OCI-LY7 (cell line): ENCODE data around the gene SELPLG. TPM values are rescaled to one million over a fixed set of nuclear protein-coding genes. Genes with fewer than 3 reads are reported as not detected.

Source experiments
- BruUV-seq: library from RNA; stranded (reverse); fragments of 400-500 nt; replicated peaks from 2 replicates; lab custom pipeline; 2021; lab: Mats Ljungman, UMichigan
- CTCF ChIA-PET: fragments of 300-600 bp; sonication (Branson Sonifier 250); formaldehyde crosslinking; loops from one replicate; lab custom pipeline; 2022; ENCODE audit warnings: antibody characterized with exemption; ENCODE audit not compliant: unreplicated experiment; lab: Charles Lee
- POLR2A ChIA-PET: fragments of 300-600 bp; sonication (Branson Sonifier 250); formaldehyde crosslinking; loops from one replicate; lab custom pipeline; 2022; ENCODE audit warnings: antibody characterized with exemption; lab: Charles Lee
- DNase-seq: peaks from one replicate; pipeline ENCODE4 v3.0.0-alpha.2; 2015; ENCODE audit warnings: low spot score
- H2AFZ ChIP-seq: fragments of 200-600 bp; sonication (generic), shearing (Covaris generic); 2 replicates; pipeline ENCODE4 v1.6.1; 2014; ENCODE audit warnings: mild to moderate bottlenecking, antibody characterized with exemption, low read length, moderate library complexity
- H3K27ac ChIP-seq: fragments of 200-600 bp; sonication (generic); 2 replicates; pipeline ENCODE4 v1.5.1; 2014; ENCODE audit warnings: mixed run types, low read depth, mild to moderate bottlenecking, moderate library complexity, low read length, inconsistent platforms; ENCODE audit not compliant: poor library complexity, severe bottlenecking
- H3K36me3 ChIP-seq: fragments of 200-600 bp; sonication (generic); 2 replicates; pipeline ENCODE4 v1.6.1; 2014; ENCODE audit warnings: mild to moderate bottlenecking, antibody characterized with exemption, low read length, moderate library complexity, mixed read lengths; ENCODE audit not compliant: insufficient read depth
- H3K4me1 ChIP-seq: fragments of 200-600 bp; sonication (generic); 2 replicates; pipeline ENCODE4 v1.5.1; 2014; ENCODE audit warnings: mild to moderate bottlenecking, low read length; ENCODE audit not compliant: insufficient read depth, poor library complexity, severe bottlenecking
- H3K4me2 ChIP-seq: fragments of 200-600 bp; sonication (generic); 2 replicates; pipeline ENCODE4 v1.6.1; 2014; ENCODE audit warnings: mild to moderate bottlenecking, low read length
- H3K4me3 ChIP-seq: fragments of 200-600 bp; sonication (generic); 2 replicates; pipeline ENCODE4 v1.5.1; 2014; ENCODE audit warnings: mild to moderate bottlenecking, low read depth, low read length; ENCODE audit not compliant: poor library complexity, severe bottlenecking
- H3K79me2 ChIP-seq: fragments of 200-600 bp; sonication (generic); 2 replicates; pipeline ENCODE4 v1.6.1; 2016; ENCODE audit warnings: low read depth, mild to moderate bottlenecking, low read length, moderate library complexity, mixed read lengths; ENCODE audit not compliant: insufficient read depth
- H3K9me2 ChIP-seq: fragments of 200-600 bp; sonication (generic); 2 replicates; pipeline ENCODE4 v1.6.1; 2016; ENCODE audit warnings: mild to moderate bottlenecking, low read length, mixed read lengths; ENCODE audit not compliant: insufficient read depth
- H3K9me3 ChIP-seq: fragments of 200-600 bp; sonication (generic); 2 replicates; pipeline ENCODE4 v1.6.1; 2014; ENCODE audit warnings: mild to moderate bottlenecking, mixed run types, low read length, mixed read lengths
- H4K20me1 ChIP-seq: fragments of 200-600 bp; sonication (generic); 2 replicates; pipeline ENCODE4 v1.6.1; 2014; ENCODE audit warnings: mild to moderate bottlenecking, antibody characterized with exemption, low read length, moderate library complexity, mixed read lengths; ENCODE audit not compliant: insufficient read depth
- CTCF ChIP-seq: fragments of 200-600 bp; sonication (generic); conservative IDR thresholded peaks from 2 replicates; pipeline ENCODE4 v1.5.1; 2014; ENCODE audit warnings: mild to moderate bottlenecking, antibody characterized with exemption, low read length, moderate library complexity, mixed read lengths
- EZH2phosphoT487 ChIP-seq: fragments of 200-600 bp; sonication (generic); IDR thresholded peaks from 2 replicates; pipeline ENCODE4 v1.6.1; 2018; ENCODE audit warnings: low read depth, borderline replicate concordance, mild to moderate bottlenecking, mixed run types, antibody characterized with exemption, low read length, moderate library complexity, mixed read lengths
- intact Hi-C: fragments of 100-400 bp; cut with micrococcal nuclease; formaldehyde crosslinking; loops from one replicate; pipeline ENCODE4 v1.10.0; 2022; ENCODE audit not compliant: unreplicated experiment
- total RNA-seq, 2 experiments: library from RNA; depleted of rRNA in 1 of 2; stranded (reverse); fragments of >200 nt in 1 of 2; shearing (Covaris generic) in 1 of 2; gene quantifications; 2 replicates each; pipeline ENCODE4 v1.2.3, GENCODE V29; 2014 to 2022

The SELPLG gene
- total RNA-seq, 2 experiments from 2014 or later = 20.0 to 21.0 TPM

- peak; percentile 89 for DNase-seq
- intact Hi-C loops = no loop called here
- peaks cover 50% of the 10 kb centered on the region; the same call in 1 of the 2 replicates for H3K79me2 ChIP-seq
- BruUV-seq = no TSS peak
- H3K27ac ChIP-seq = peak overlapping the region; percentile 99
- H3K36me3 ChIP-seq = peaks cover 49% of the 10 kb centered on the region
- POLR2A ChIA-PET = interaction anchor here (0.5 to 17.7 kb wide), 14 partner anchors 8 to 1673 kb away, joined by 3 to 330 read pairs (median 5); partner anchors contain the start of genes ISCU, SART3 and SELPLG
- 0 out of 2 replicates have a peak, but pooled peaks cover 4% of the 10 kb centered on the region for H3K9me3 ChIP-seq
- CTCF ChIA-PET = interaction anchor here (0.8 to 1.9 kb wide), 3 partner anchors 22 to 68 kb away, joined by 3 to 5 read pairs (median 4); no protein-coding TSS in a partner anchor
- H2AFZ ChIP-seq = no peak overlapping the region
- H3K4me3 ChIP-seq = peak overlapping the region; percentile 41
- peak overlapping the region; percentile 72 for H3K4me2 ChIP-seq
- peaks cover 92% of the 10 kb centered on the region for H3K4me1 ChIP-seq
- no peaks in the 10 kb centered on the region for H3K9me2 ChIP-seq
- H4K20me1 ChIP-seq = no peaks in the 10 kb centered on the region
- TF ChIP-seq EZH2phosphoT487 = no peak
- TF ChIP-seq CTCF = no peak
Measured at GRCh38 chr12:108640802-108641445, 7.2 kb upstream of the SELPLG start.

GRCh38 chr12:108638997-108639822, 5.5 kb upstream of the SELPLG start:
- 0 out of 2 replicates have a peak, but pooled peaks cover 4% of the 10 kb centered on the region for H3K9me3 ChIP-seq
- peaks cover 33% of the 10 kb centered on the region for H3K36me3 ChIP-seq
- POLR2A ChIA-PET = interaction anchor here (0.9 to 17.7 kb wide), 7 partner anchors 12 to 422 kb away, joined by 3 to 330 read pairs (median 32); partner anchors contain the start of genes ISCU and SART3
- CTCF ChIA-PET = interaction anchor here (0.9 kb wide), 1 partner anchor 21 kb away, joined by 5 read pairs; no protein-coding TSS in a partner anchor
- TF ChIP-seq EZH2phosphoT487 = no peak
- TF ChIP-seq CTCF = no peak
- peaks cover 88% of the 10 kb centered on the region for H3K4me1 ChIP-seq
- DNase-seq = no peak
- BruUV-seq = no TSS peak
- intact Hi-C loops = loop anchor here (10.0 kb wide), 2 partner anchors 456 to 1684 kb away; partner anchors contain the start of genes ALKBH2, TMEM263 and UNG
- H3K4me2 ChIP-seq = peak overlapping the region; percentile 77
- peaks cover 53% of the 10 kb centered on the region; the same call in 1 of the 2 replicates for H3K79me2 ChIP-seq
- H2AFZ ChIP-seq = no peak overlapping the region
- peak overlapping the region; percentile 75 for H3K4me3 ChIP-seq
- H3K27ac ChIP-seq = peak overlapping the region; percentile 99
- H3K9me2 ChIP-seq = no peaks in the 10 kb centered on the region
- H4K20me1 ChIP-seq = no peaks in the 10 kb centered on the region
